GM18909 (cell line): Measurements from ENCODE around the gene EPS15.
"Not testable (repeated sequence)": the region's sequence is repeated elsewhere in the genome, so short reads cannot be mapped to it uniquely, and the experiment has no call there.

Source experiments
- ATAC-seq: cut with Tn5 transposase; IDR thresholded peaks from one replicate; pipeline ENCODE4 v1.9.1; 2021; ENCODE audit warnings: mild to moderate bottlenecking; ENCODE audit not compliant: unreplicated experiment, poor library complexity

The EPS15 gene

GRCh38 chr1:51325011-51325385, 194.1 kb downstream of the EPS15 start:
- ATAC-seq, result not testable (repeated sequence)

DNA sequence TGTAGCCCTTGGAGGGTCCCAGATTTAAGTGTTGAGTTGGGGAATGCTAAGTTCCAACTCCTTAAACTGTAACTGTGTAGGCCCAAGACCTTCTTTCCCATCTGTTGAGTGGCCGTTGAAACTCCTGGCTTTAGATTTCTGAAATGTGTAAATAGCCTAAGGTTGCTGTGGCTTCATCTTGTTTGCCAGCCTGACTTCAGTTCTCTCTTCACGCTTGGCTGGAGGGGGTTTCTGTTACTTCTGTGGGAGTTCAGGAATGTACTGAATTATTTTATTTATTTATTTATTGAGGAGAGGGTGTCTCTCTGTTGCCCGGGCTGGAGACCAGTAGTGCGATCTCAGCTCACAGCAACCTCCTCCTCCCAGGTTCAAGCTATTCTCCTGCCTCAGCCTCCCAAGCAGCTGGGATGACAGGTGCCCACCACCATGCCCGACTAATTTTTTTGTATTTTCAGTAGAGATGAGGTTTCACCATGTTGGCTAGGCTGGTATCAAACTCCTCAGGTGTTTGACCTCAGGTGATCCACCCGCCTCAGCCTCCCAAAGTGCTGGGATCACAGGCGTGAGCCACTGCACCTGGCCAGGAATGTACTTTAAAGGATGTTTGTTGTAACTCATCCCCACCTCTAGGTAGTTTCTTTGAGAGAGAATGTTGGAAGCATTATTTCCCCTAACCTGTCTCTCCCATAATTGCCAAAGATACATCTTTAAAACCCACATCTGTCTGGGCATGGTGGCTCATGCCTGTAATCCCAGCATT, 194.6 kb downstream of the EPS15 start:
- no peak for ATAC-seq

DNA sequence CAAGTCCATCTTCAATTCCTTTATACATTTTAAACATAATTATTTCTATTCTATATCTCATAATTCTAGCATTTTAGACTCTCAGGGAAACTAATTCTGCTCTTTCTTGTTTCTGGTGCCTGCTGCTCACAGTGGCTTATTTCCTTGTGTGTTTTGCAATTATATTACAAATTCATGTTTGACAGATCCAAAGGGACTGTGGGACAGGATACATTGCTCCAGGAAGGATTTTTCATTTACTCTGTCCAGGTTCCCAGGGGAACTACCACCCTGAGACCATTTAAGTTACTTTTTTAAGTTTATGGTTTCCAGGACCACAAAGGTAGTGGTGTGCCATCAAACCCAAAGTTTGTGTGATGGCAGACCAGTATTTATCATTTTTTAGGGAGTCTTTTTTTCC, 195.3 kb downstream of the EPS15 start:
- ATAC-seq, result no peak

- no peak for ATAC-seq
Observed at GRCh38 chr1:51322417-51323101, 196.5 kb downstream of the EPS15 start.

DNA sequence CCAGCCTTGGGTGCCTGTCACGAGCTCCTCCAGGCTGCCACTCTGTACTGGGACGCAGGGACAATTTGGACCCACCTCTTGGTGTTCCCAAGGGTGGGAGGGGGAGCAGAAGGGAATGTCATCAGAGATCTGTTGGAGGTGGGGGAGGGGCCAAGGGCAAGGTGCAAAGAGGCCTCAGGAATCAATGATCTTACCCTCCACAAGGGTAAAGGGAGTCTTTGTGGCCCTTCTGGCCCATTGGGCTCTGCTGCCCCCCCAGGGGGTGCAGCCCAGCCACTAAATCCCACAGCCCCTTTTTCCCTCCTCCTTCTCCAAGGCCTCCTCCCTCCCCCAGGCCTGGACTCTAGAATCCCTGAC, 197.2 kb downstream of the EPS15 start:
- ATAC-seq, result no peak

DNA sequence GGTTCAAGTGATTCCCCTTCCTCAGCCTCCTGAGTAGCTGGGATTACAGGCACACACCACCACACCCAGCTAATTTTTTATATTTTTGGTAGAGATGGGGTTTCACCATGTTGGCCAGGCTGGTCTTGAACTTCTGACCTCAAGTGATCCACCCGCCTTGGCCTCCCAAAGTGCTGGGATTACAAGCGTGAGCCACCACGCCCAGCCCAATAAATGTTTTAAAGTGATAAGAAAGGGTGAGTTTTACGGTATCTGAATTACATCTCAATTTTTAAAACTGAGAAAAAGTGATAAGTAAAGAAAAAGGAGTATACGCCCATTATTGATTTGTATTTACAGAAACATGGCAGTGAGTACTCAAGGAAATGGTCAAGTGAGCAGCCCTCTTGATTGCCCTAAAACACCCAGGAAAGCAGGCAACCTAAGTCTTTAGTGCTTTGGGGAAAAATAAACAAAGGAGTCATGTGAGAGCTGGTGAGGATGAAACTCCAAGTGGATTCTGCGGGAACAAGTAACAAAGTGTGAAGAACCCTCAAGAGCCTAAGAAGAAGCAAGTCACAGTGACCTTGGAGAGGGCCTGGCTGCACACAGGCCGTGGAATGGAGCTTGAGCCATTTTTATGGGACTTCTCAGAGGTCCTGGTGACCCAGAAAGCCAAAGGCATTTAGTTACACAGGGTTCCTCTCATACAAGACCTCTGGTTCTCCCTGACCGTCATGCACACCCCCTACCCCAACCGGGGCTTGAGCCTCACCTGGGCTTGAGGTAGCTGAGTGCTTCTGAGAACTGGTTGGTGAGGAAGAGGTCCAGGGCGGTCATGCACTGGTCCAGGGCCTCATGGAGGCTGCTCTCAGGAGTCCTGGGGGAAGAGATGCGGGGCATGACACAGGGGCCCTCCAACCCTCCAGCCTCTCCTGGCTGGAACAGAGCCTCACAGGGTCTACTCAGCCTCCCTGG, 197.8 kb downstream of the EPS15 start:
- ATAC-seq, result no peak

DNA sequence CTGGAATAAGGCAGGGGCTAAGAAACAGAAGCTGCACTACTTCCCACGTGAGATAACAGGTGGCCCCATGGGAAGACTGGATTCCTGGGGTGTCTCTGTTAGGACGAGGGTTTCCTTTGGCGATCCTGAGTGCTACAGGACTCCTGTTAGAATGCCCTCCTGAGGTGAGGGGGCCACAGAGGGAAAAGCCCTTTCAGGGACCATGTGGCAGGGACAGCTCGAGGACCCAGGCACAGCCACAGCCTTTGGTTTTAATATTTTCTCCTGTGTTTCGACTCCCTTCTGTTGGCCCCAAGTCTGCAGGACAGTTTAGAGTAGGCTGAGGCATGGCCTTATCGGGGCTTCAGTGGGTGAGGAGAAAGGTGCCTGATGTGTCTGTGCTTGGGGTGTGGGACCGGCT, 201.3 kb downstream of the EPS15 start:
- ATAC-seq, result no peak

GRCh38 chr1:51316846-51317120, 202.3 kb downstream of the EPS15 start:
- no peak for ATAC-seq

DNA sequence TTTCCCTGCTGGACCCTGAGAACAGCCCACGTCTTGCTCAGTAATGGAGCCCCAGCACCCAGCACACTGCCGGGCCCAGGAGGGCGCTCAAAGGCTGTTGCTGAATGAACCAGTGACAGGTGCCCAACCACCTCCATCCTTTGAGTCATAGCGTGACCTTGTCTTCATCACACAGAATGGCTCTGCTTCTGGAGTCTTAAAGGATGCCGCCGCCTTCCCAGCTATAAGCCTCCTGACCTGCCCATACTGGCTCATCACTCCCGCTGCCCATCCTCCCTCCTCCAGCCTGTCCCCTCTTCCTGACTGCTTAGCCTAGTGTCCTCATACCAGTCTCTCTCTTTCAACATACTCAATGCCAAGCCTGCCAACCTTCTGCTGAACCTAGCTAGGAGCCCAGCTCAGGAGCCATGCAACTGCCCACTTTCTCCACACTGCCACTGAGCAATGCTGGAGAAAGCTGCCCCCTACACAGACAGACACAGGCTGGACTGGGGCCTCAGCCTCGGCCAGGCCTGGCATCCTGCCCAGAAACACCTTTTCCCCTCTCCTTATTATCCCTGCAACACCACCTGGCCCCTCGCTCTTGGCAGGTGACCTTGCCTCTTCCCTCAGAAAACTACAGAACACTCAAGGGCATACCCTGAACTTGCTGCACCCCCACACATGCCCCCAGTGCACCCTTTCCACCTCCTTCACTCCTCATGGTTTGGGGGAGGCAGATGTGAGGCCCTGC, 202.8 kb downstream of the EPS15 start:
- ATAC-seq, result no peak

DNA sequence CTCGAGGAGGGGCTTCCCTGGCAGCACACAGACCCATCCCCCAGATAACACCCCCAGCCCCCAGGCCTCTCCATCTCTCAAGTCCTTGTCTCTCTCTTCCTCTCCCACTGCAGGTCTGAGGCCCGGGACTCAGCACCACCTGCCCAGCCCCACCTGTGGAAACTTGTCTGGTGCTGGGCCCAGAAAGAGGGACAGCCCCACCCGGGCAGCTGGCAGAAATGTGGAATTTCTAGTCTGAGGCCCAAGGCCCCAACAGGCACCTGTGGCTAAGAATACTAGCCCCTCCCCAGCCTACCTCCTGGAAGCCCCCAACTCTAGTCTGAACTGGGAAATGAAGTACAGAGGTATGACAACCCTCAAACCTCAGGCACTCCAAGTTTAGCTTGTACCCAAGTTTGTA, 204.1 kb downstream of the EPS15 start:
- no peak for ATAC-seq

DNA sequence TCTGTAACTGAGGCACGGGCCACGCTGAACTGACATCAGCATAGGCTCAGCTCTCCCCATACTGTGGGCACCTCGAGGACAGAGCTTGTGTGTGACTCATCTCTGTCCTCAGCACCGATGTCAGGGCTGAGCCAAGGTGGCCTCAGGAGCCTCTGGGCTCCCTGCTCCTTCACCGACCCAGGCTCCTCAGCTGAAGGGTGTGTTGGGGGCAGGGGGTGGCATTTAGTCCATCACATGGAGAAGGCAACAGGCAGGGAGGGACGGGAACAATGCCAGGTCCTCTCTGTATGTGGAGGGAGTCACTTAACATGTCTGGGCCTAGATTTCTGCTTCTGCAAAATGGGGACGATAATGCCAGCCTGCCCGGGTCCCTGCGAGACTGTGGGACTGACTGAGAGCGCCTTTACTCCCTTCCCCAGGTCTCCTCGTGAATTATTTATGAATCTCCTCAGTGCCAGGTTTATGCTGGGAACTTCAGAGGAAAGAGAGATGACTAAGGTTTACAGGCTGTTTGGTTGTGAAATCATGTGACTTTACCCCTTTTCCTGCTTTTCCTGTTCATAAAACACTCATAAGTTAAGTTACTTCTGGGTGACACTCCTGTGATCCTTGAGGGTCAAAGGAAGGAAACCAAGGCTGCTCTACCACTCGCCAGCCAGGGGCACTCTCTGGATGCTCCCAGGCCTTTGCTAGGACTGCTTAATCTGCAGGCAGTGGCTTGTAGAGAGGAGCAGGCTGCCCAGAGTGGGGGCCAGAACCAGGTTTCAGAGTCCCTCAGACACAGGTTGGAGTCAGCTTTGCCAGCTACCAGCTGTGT, 204.9 kb downstream of the EPS15 start:
- ATAC-seq, result peak; percentile 48

DNA sequence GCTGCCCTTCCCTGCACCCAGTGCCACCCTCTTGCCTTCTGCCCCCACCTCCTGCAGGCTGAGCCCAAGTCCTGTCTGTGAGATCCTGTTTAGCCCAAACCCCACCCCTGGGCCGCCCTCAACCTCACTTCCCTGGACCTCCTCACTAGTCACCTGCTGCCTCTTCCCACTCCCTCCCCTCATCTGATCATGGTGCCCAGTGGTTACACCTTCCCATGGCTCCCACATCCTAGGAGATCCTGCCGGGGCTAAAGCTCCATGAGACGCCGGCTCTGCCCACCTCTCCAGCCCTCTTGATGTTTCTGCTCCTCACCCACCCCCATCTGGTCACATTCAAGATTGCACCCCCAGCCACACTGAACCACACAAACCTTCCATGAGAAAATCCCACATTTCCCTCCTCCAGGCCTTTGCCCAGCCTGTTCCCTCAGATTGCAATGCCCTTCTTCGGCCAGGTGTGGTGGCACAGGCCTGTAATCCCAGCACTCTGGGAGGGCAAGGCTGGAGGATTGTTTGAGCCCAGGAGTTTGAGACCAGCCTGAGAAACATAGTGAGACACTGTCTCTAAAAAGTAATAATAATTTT, 205.7 kb downstream of the EPS15 start:
- no peak for ATAC-seq

GRCh38 chr1:51312718-51313117, 206.3 kb downstream of the EPS15 start:
- ATAC-seq, result no peak

GRCh38 chr1:51311826-51312225, 207.2 kb downstream of the EPS15 start:
- ATAC-seq, result no peak

DNA sequence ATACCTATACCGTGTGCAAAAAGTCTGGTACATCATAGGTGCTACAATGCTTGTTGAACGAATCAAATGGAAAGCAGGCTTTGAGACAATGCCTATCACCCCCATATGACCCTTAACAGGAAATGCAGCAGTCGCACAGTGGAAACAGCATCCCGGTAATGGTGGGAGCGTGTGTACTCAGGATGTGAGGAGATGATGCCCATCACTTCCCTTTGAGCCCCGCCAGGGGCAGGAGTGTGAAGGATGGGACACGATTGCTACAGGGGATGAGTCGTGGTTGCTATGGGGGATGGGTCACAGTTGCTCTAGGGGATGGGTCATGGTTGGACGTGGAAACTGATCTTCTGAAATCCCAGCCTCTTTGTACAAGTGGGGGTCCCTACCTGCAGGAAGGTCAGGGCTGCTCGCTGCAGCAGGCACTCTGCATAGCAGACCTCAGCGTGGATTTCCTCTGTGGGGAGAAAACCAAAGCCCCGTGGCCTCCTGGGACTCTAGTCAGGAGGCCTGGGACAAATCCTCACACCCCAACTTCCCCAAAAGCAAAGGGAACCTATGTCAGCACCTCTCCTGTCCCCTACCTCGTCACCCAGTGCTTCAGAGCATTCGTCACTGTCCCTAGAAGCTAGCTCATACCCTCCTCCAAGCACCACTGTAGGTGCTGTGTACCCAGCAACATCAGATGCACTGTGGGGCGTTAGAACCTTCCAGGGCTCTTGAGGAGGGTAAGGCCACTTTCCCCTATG, 208.0 kb downstream of the EPS15 start:
- no peak for ATAC-seq

GRCh38 chr1:51309291-51309690, 209.8 kb downstream of the EPS15 start:
- no peak for ATAC-seq

- ATAC-seq, result no peak
Observed at GRCh38 chr1:51308636-51309035, 210.4 kb downstream of the EPS15 start.

GRCh38 chr1:51306950-51307349, 212.1 kb downstream of the EPS15 start:
- no peak for ATAC-seq

DNA sequence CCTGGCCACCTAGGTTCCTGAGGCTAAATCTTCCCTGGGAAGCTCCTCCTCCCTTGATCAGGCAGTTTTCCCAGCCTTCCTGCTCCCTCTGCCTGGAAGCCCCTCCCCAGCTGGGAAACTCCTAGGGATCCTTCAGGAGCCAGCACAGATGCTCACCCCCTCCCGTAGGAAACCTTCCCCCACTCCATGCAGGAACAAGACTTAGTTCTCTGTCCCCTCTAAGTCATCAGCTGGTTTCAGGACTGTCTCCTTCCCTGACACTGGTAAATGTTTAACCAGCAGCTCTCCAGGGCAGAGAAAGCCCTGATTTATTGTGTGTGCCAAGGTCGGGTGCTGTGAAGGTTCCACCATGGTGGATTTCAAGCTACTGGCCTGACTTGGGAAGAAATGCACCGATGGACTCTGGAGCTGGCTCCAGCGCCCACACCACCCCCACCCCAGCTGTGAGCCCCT, 213.7 kb downstream of the EPS15 start:
- no peak for ATAC-seq
